Glutamatergic neuron (in vitro differentiated cells): ENCODE measurements around the gene SLC37A1. TPM values are rescaled to one million over a fixed set of nuclear protein-coding genes. Genes with fewer than 3 reads are reported as not detected.

ENCODE experiments used
- DNase-seq: peaks from one replicate; pipeline ENCODE4 v3.0.0; 2022
- H3K27ac Mint-ChIP-seq: one replicate; pipeline ENCODE4 v1.8.0; 2020; ENCODE audit warnings: mild to moderate bottlenecking, mixed read lengths, inconsistent platforms; ENCODE audit not compliant: unreplicated experiment
- H3K27me3 Mint-ChIP-seq: one replicate; pipeline ENCODE4 v1.8.0; 2020; ENCODE audit warnings: mild to moderate bottlenecking, moderate library complexity, mixed read lengths, inconsistent platforms; ENCODE audit not compliant: unreplicated experiment
- H3K36me3 Mint-ChIP-seq: one replicate; pipeline ENCODE4 v1.8.0; 2020; ENCODE audit warnings: mild to moderate bottlenecking, mixed read lengths, inconsistent platforms; ENCODE audit not compliant: unreplicated experiment
- H3K4me1 Mint-ChIP-seq: one replicate; pipeline ENCODE4 v1.8.0; 2020; ENCODE audit warnings: mild to moderate bottlenecking, low read depth, mixed read lengths, inconsistent platforms; ENCODE audit not compliant: unreplicated experiment
- H3K4me3 Mint-ChIP-seq: one replicate; pipeline ENCODE4 v1.8.0; 2020; ENCODE audit warnings: mild to moderate bottlenecking, mixed read lengths, inconsistent platforms; ENCODE audit not compliant: unreplicated experiment
- H3K9me3 Mint-ChIP-seq: one replicate; pipeline ENCODE4 v1.8.0; 2020; ENCODE audit warnings: mild to moderate bottlenecking, moderate library complexity, mixed read lengths, inconsistent platforms; ENCODE audit not compliant: unreplicated experiment
- CTCF ChIP-seq: fragments of 200-600 bp; sonication (generic); IDR thresholded peaks from one replicate; pipeline ENCODE4 v1.5.0; 2021; ENCODE audit not compliant: partially characterized antibody, unreplicated experiment
- total RNA-seq: library from RNA; stranded (reverse); fragmentation: NEBNext Ultra II Directional; extraction: Animal tissue kit (Norgen Biotek cat#: 25700); gene quantifications from one replicate; pipeline ENCODE4 v1.2.1, GENCODE V29; 2021; ENCODE audit not compliant: unreplicated experiment

The SLC37A1 gene
- total RNA-seq, 1 donor from 2014 or later: 65.7 TPM

- Mint-ChIP-seq H3K36me3 (peaks cover 13% of the 10 kb centered on the region), H3K27me3 (peaks cover 6% of the 10 kb centered on the region), H3K9me3 (peaks cover 1% of the 10 kb centered on the region), H3K4me3 (peak overlapping the region; percentile 2), H3K4me1 (peaks cover 26% of the 10 kb centered on the region), H3K27ac (peak overlapping the region; percentile 86)
- DNase-seq: peak; percentile 9
- TF ChIP-seq CTCF: no peak
These were observed 48.4 kb downstream of the SLC37A1 start for GRCh38 chr21:42561762-42562650.

- no peak overlapping the region for H3K27ac Mint-ChIP-seq
- peaks cover 3% of the 10 kb centered on the region for H3K27me3 Mint-ChIP-seq
- TF ChIP-seq CTCF: no peak
- peaks cover 13% of the 10 kb centered on the region for H3K36me3 Mint-ChIP-seq
- H3K4me3 Mint-ChIP-seq: peak overlapping the region; percentile 2
- peaks cover 1% of the 10 kb centered on the region for H3K9me3 Mint-ChIP-seq
- H3K4me1 Mint-ChIP-seq: peaks cover 26% of the 10 kb centered on the region
- DNase-seq: peak; percentile 2
These were observed 49.2 kb downstream of the SLC37A1 start for GRCh38 chr21:42562816-42563215.

GRCh38 chr21:42563261-42563660 is 49.6 kb downstream of the SLC37A1 start:
- peak; percentile 4 for DNase-seq
- peaks cover 26% of the 10 kb centered on the region for H3K4me1 Mint-ChIP-seq
- no peak for TF ChIP-seq CTCF

GRCh38 chr21:42563686-42564085 is 50.0 kb downstream of the SLC37A1 start:
- Mint-ChIP-seq H3K27ac (no peak overlapping the region), H3K9me3 (peaks cover 4% of the 10 kb centered on the region), H3K27me3 (peaks cover 3% of the 10 kb centered on the region), H3K4me3 (no peak overlapping the region), H3K4me1 (peaks cover 26% of the 10 kb centered on the region), H3K36me3 (peaks cover 13% of the 10 kb centered on the region)
- no peak for DNase-seq
- no peak for TF ChIP-seq CTCF

More at GRCh38 chr21:42563261-42563660, 49.6 kb downstream of the SLC37A1 start:
- Mint-ChIP-seq H3K36me3 (peaks cover 13% of the 10 kb centered on the region), H3K4me3 (no peak overlapping the region), H3K9me3 (peaks cover 3% of the 10 kb centered on the region), H3K27ac (no peak overlapping the region), H3K27me3 (peaks cover 3% of the 10 kb centered on the region)

- H3K4me3 Mint-ChIP-seq: no peak overlapping the region
- peaks cover 13% of the 10 kb centered on the region for H3K36me3 Mint-ChIP-seq
- peaks cover 4% of the 10 kb centered on the region for H3K9me3 Mint-ChIP-seq
- peaks cover 3% of the 10 kb centered on the region for H3K27me3 Mint-ChIP-seq
- H3K27ac Mint-ChIP-seq: no peak overlapping the region
- TF ChIP-seq CTCF: no peak
- DNase-seq: peak; percentile 4
- peaks cover 26% of the 10 kb centered on the region for H3K4me1 Mint-ChIP-seq
These were observed 50.9 kb downstream of the SLC37A1 start for GRCh38 chr21:42564561-42564971.
